IPS DF 19.7 (cell line): ENCODE measurements around the gene UBE2E3.
"Not testable (repeated sequence)": the region's sequence is repeated elsewhere in the genome, so short reads cannot be mapped to it uniquely, and the experiment has no call there.

ENCODE experiments used
- DNase-seq: peaks from one replicate; pipeline ENCODE4 v3.0.0-alpha.2; 2013; ENCODE audit warnings: low read depth, low spot score

UBE2E3 gene

GRCh38 chr2:180980106-180980942 is at the start of gene UBE2E3:
TSS of gene UBE2E3 (plus strand) at chr2:180980605. CDS start at chr2:180982043, 1,438 bp downstream.
- peak; percentile 25 for DNase-seq

GRCh38 chr2:180931841-180932240 is 48.6 kb upstream of the UBE2E3 start:
- no peak for DNase-seq

GRCh38 chr2:180933332-180933731 is 47.1 kb upstream of the UBE2E3 start:
- DNase-seq: no peak

- DNase-seq: no peak
Measured at GRCh38 chr2:180934911-180935310, 45.5 kb upstream of the UBE2E3 start.

- DNase-seq: not testable (repeated sequence)
Measured at GRCh38 chr2:180937480-180937879, 42.9 kb upstream of the UBE2E3 start.

GRCh38 chr2:180938451-180938850 is 42.0 kb upstream of the UBE2E3 start:
- DNase-seq: no peak

- no peak for DNase-seq
Measured at GRCh38 chr2:180943275-180943674, 37.1 kb upstream of the UBE2E3 start.

GRCh38 chr2:180944372-180944771 is 36.0 kb upstream of the UBE2E3 start:
- no peak for DNase-seq

- no peak for DNase-seq
Measured at GRCh38 chr2:180947208-180947689, 33.2 kb upstream of the UBE2E3 start.

GRCh38 chr2:180949896-180950295 is 30.5 kb upstream of the UBE2E3 start:
- no peak for DNase-seq

- no peak for DNase-seq
Measured at GRCh38 chr2:180952082-180952481, 28.3 kb upstream of the UBE2E3 start.

GRCh38 chr2:180952731-180953336 is 27.6 kb upstream of the UBE2E3 start:
- no peak for DNase-seq

- DNase-seq: no peak
Measured at GRCh38 chr2:180953550-180953949, 26.9 kb upstream of the UBE2E3 start.

- no peak for DNase-seq
Measured at GRCh38 chr2:180955101-180955500, 25.3 kb upstream of the UBE2E3 start.

- no peak for DNase-seq
Measured at GRCh38 chr2:180959787-180960186, 20.6 kb upstream of the UBE2E3 start.

- DNase-seq: no peak
Measured at GRCh38 chr2:180960982-180961381, 19.4 kb upstream of the UBE2E3 start.

GRCh38 chr2:180962727-180963314 is 17.6 kb upstream of the UBE2E3 start:
- DNase-seq: no peak

GRCh38 chr2:180966378-180966777 is 14.0 kb upstream of the UBE2E3 start:
- no peak for DNase-seq

GRCh38 chr2:180969124-180969523 is 11.3 kb upstream of the UBE2E3 start:
- DNase-seq: no peak

- no peak for DNase-seq
Measured at GRCh38 chr2:180970016-180970415, 10.4 kb upstream of the UBE2E3 start.

- DNase-seq: no peak
Measured at GRCh38 chr2:180971811-180972210, 8.6 kb upstream of the UBE2E3 start.

GRCh38 chr2:180975585-180975984 is 4.8 kb upstream of the UBE2E3 start:
- no peak for DNase-seq
